Common myeloid progenitor, CD34-positive (primary cell): ENCODE measurements around the gene RNF103.
"Not testable (repeated sequence)": the region's sequence is repeated elsewhere in the genome, so short reads cannot be mapped to it uniquely, and the experiment has no call there.

Experiments used
- CTCF ChIA-PET: fragments of 350-600 bp; sonication (Branson Sonifier 250); formaldehyde crosslinking; loops from one replicate; lab custom pipeline; 2021; ENCODE audit warnings: antibody characterized with exemption; lab: Charles Lee
- POLR2A ChIA-PET: fragments of 350-600 bp; sonication (Branson Sonifier 250); formaldehyde crosslinking; loops from one replicate; lab custom pipeline; 2021; ENCODE audit warnings: antibody characterized with exemption; lab: Charles Lee
- DNase-seq, 3 donors: peaks; one replicate each; pipeline versions ENCODE4 v3.0.0 to v3.0.0-alpha.2; 2013
- H3K27ac ChIP-seq, 2 experiments: 1 replicate in 1 of 2; 2 replicates in 1 of 2; pipeline ENCODE4 v1.7.0; 2013; ENCODE audit warnings: inconsistent platforms in 2 of 2, low read length in 2 of 2, mild to moderate bottlenecking in 2 of 2, low read depth in 1 of 2, moderate library complexity in 1 of 2; ENCODE audit not compliant: severe bottlenecking in 2 of 2, insufficient read depth in 1 of 2, poor library complexity in 1 of 2
- H3K27me3 ChIP-seq, 5 experiments: replicated peaks in 2 of 5; 1 replicate in 3 of 5; 2 replicates in 2 of 5; pipeline versions ENCODE4 v1.6.1 to v1.7.0; 2013; ENCODE audit warnings: low read length in 4 of 5, mild to moderate bottlenecking in 2 of 5, moderate library complexity in 2 of 5, inconsistent platforms in 1 of 5; ENCODE audit not compliant: insufficient read depth in 5 of 5, control insufficient read depth in 4 of 5
- H3K36me3 ChIP-seq, 4 experiments: 1 replicate in 2 of 4; 2 replicates in 2 of 4; pipeline versions ENCODE4 v1.6.1 to v1.7.0; 2013; ENCODE audit warnings: low read length in 3 of 4, control low read depth in 1 of 4, mild to moderate bottlenecking in 1 of 4; ENCODE audit not compliant: control insufficient read depth in 4 of 4, insufficient read depth in 4 of 4
- H3K4me1 ChIP-seq, 4 experiments: 1 replicate in 3 of 4; 2 replicates in 1 of 4; pipeline versions ENCODE4 v1.6.1 to v1.7.1; 2013; ENCODE audit warnings: low read length in 3 of 4, mild to moderate bottlenecking in 3 of 4, control low read depth in 1 of 4, inconsistent platforms in 1 of 4, moderate library complexity in 1 of 4; ENCODE audit not compliant: control insufficient read depth in 4 of 4, insufficient read depth in 4 of 4; ENCODE audit errors: control extremely low read depth in 1 of 4
- H3K4me3 ChIP-seq, 7 experiments: 1 replicate in 4 of 7; 2 replicates in 3 of 7; pipeline versions ENCODE4 v1.5.1 to v1.7.0; 2013; ENCODE audit warnings: mild to moderate bottlenecking in 7 of 7, low read length in 6 of 7, moderate library complexity in 6 of 7, inconsistent platforms in 2 of 7, low read depth in 2 of 7, control low read depth in 1 of 7; ENCODE audit not compliant: insufficient read depth in 4 of 7, control insufficient read depth in 1 of 7; ENCODE audit errors: extremely low read depth in 1 of 7
- H3K9me3 ChIP-seq, 5 experiments: 1 replicate in 4 of 5; 2 replicates in 1 of 5; pipeline versions ENCODE4 v1.6.1 to v1.7.1; 2013; ENCODE audit warnings: low read length in 4 of 5, mild to moderate bottlenecking in 2 of 5, inconsistent platforms in 1 of 5, low read depth in 1 of 5, moderate library complexity in 1 of 5; ENCODE audit not compliant: control insufficient read depth in 4 of 5, insufficient read depth in 2 of 5; ENCODE audit errors: control extremely low read depth in 1 of 5
- WGBS: methylation state at CpG from one replicate; pipeline ENCODE4 v1.1.5; 2013; ENCODE audit not compliant: insufficient coverage; 5-methylcytosine and 5-hydroxymethylcytosine counted together

RNF103 gene

DNA sequence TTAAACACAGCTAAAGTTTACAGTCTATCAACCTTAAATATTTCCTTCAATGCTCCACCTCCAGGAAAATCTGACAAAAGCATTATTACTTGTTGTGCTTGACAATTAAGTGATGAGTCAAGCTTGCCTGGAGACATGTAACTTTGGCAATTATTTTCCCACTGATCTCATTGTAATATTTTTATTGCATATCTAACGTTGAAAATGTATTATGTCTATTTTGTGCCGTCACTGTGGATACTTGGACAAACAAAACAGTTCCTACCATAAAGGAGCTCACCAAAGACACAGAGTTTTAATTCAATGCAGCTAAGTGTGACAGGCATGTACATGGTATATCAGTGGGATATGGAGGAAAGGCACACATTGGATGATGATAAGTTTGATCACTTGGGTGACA lies 24.7 kb downstream of the RNF103 start:
- H3K4me1 ChIP-seq, result no peaks in the 10 kb centered on the region
- CTCF ChIA-PET, result interaction anchor here (1.0 to 1.3 kb wide), 3 partner anchors 10 to 17 kb away, joined by 3 to 7 read pairs (median 4); no protein-coding TSS in a partner anchor
- no peak for DNase-seq
- H3K4me3 ChIP-seq, result no peak overlapping the region
- peaks cover 2 to 5% (median 4%) of the 10 kb centered on the region in 4 experiments for H3K36me3 ChIP-seq
- H3K27me3 ChIP-seq, result no peaks in the 10 kb centered on the region
- H3K27ac ChIP-seq, result no peak overlapping the region
- POLR2A ChIA-PET, result interaction anchor here (1.4 kb wide), 1 partner anchor 19 kb away, joined by 3 read pairs; no protein-coding TSS in a partner anchor
- WGBS, result no CpG with 5 or more reads among the region's 2 CpGs
- no peaks in the 10 kb centered on the region for H3K9me3 ChIP-seq

- WGBS, result 69% methylated on average over 2 of the region's 2 CpGs
- Histone ChIP-seq H3K27ac (no peak overlapping the region), H3K36me3 (no peaks in the 10 kb centered on the region), H3K4me3 (no peak overlapping the region), H3K9me3 (no peaks in the 10 kb centered on the region), H3K4me1 (no peaks in the 10 kb centered on the region), H3K27me3 (no peaks in the 10 kb centered on the region)
- no peak for DNase-seq
- CTCF ChIA-PET, result interaction anchor here (1.9 kb wide), 1 partner anchor 9 kb away, joined by 7 read pairs; no protein-coding TSS in a partner anchor
- POLR2A ChIA-PET, result no interaction called here
These were observed 27.5 kb downstream of the RNF103 start for GRCh38 chr2:86596118-86596517.

GRCh38 chr2:86593266-86593665 lies 30.4 kb downstream of the RNF103 start:
- Histone ChIP-seq H3K36me3 (no peaks in the 10 kb centered on the region), H3K4me3 (no peak overlapping the region), H3K4me1 (no peaks in the 10 kb centered on the region), H3K27me3 (no peaks in the 10 kb centered on the region), H3K9me3 (no peaks in the 10 kb centered on the region), H3K27ac (no peak overlapping the region)
- WGBS, result 100% methylated on average over 1 of the region's 2 CpGs
- ChIA-PET CTCF (no interaction called here), POLR2A (no interaction called here)
- DNase-seq, result no peak

DNA sequence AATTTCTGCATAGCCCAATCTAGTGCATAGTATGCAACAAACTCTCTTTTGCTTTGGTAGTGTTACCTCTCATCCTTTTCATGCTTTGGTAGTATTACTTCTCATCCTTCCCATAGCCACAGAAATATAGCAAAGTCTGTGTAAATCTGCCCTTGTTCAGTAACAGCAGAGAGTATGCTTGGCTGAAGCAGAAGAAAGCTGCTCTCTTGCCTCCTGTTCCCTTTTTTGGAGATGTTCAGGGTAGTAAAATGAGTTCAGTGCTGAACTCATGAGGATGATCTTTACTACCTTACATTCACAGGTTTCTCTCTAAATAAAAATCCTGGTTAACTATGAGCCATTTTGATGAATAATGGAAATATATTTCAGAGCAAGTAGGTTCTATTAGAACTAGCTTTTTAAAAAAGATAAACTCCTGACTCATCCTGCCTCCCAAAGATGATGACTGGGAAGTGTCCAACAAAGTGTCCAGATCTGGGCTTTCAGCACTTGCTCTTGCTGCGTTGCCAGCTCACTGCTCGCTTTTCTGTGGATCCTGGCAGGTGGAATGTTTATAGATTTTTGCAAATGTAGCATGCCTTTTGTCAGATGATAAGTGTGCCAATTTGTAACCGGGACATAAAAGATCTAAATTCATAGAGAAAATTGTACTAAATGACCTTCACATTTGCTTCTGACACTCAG lies 31.0 kb downstream of the RNF103 start:
- no peaks in the 10 kb centered on the region for H3K9me3 ChIP-seq
- H3K4me3 ChIP-seq, result no peak overlapping the region
- H3K27me3 ChIP-seq, result no peaks in the 10 kb centered on the region
- H3K36me3 ChIP-seq, result no peaks in the 10 kb centered on the region
- ChIA-PET CTCF (interaction anchor here (0.6 to 1.5 kb wide), 2 partner anchors 10 to 25 kb away, joined by 3 to 5 read pairs; no protein-coding TSS in a partner anchor), POLR2A (interaction anchor here (0.6 kb wide), 1 partner anchor 31 kb away, joined by 3 read pairs; the partner anchor contains the start of gene RNF103)
- no peak overlapping the region for H3K27ac ChIP-seq
- DNase-seq, result no peak
- H3K4me1 ChIP-seq, result no peaks in the 10 kb centered on the region
- 100% methylated on average over 2 of the region's 3 CpGs for WGBS

GRCh38 chr2:86589701-86590100 lies 34.0 kb downstream of the RNF103 start:
- POLR2A ChIA-PET, result not testable (repeated sequence)

GRCh38 chr2:86584151-86584913 lies 39.3 kb downstream of the RNF103 start:
- peak; percentile 40 to 90 (median 81) for DNase-seq
- ChIA-PET CTCF (interaction anchor here (1.0 to 1.7 kb wide), 4 partner anchors 15 to 56 kb away, joined by 3 to 4 read pairs (median 3); no protein-coding TSS in a partner anchor), POLR2A (no interaction called here)
- H3K27ac ChIP-seq, result peak overlapping the region in 1 of 2 experiments; percentile 67
- H3K4me1 ChIP-seq, result peaks cover 3 to 14% (median 13%) of the 10 kb centered on the region in 4 experiments
- H3K9me3 ChIP-seq, result no peaks in the 10 kb centered on the region
- H3K4me3 ChIP-seq, result peak overlapping the region in 1 of 7 experiments; percentile 12
- H3K36me3 ChIP-seq, result no peaks in the 10 kb centered on the region
- WGBS, result 0% methylated on average over 1 of the region's 2 CpGs
- no peaks in the 10 kb centered on the region for H3K27me3 ChIP-seq

More at GRCh38 chr2:86589701-86590100, 34.0 kb downstream of the RNF103 start:
- H3K4me3 ChIP-seq, H3K9me3 ChIP-seq, H3K36me3 ChIP-seq, H3K27ac ChIP-seq, H3K27me3 ChIP-seq, CTCF ChIA-PET, H3K4me1 ChIP-seq, DNase-seq: not testable (repeated sequence)
- WGBS, result 97% methylated on average over 3 of the region's 5 CpGs

DNA sequence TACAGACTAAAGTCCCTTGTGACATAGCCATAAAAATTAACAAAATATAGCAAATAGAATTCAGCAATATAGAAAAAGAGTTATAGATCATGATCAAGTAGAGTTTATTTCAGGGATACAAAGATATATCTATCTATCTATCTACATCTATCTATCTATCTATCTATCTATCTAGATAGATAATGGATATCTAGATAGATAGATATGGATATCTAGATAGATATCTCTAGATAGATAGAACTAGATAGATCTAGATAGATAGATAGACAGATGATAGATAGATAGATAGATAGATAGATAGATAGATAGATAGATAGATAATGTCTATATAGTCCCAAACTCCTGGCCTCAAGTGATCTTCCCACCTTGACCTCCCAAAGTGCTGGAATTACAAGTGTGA lies 43.1 kb downstream of the RNF103 start:
- Histone ChIP-seq H3K27me3 (no peaks in the 10 kb centered on the region), H3K4me3 (no peak overlapping the region), H3K27ac (no peak overlapping the region), H3K36me3 (no peaks in the 10 kb centered on the region), H3K4me1 (peaks cover 3 to 14% (median 13%) of the 10 kb centered on the region in 4 experiments), H3K9me3 (peaks cover 0 to 4% (median 0%) of the 10 kb centered on the region in 5 experiments)
- ChIA-PET CTCF (no interaction called here), POLR2A (no interaction called here)
- DNase-seq, result no peak
